Ovary (tissue), 9 donors: ENCODE results near the gene FAT1. TPM values are rescaled to one million over a fixed set of nuclear protein-coding genes. Genes with fewer than 3 reads are reported as not detected.
"Not testable (repeated sequence)": the region's sequence is repeated elsewhere in the genome, so short reads cannot be mapped to it uniquely, and the experiment has no call there.

Experiments
- DNase-seq, 5 donors: peaks; one replicate each; pipeline ENCODE4 v3.0.0-alpha.2; 2019 to 2020
- H3K27ac ChIP-seq, 2 donors: fragments of 200-600 bp; one replicate each; pipeline versions ENCODE4 v1.5.1 to v1.8.0; 2019 to 2022
- H3K27me3 ChIP-seq: fragments of 200-600 bp; one replicate; pipeline ENCODE4 v1.8.0; 2022
- H3K36me3 ChIP-seq: fragments of 200-600 bp; sonication (generic); one replicate; pipeline ENCODE4 v1.5.1; 2019
- H3K4me1 ChIP-seq: one replicate; pipeline ENCODE4 v1.8.1; 2013; ENCODE audit warnings: mild to moderate bottlenecking, moderate library complexity; ENCODE audit not compliant: insufficient read depth
- H3K4me3 ChIP-seq: fragments of 200-600 bp; sonication (generic); one replicate; pipeline ENCODE4 v1.5.1; 2017
- H3K9me3 ChIP-seq, 2 donors: fragments of 200-600 bp in 1 of 2; sonication (generic) in 1 of 2; one replicate each; pipeline versions ENCODE4 v1.5.1 to v1.8.1; 2013 to 2019; ENCODE audit warnings: mild to moderate bottlenecking in 1 of 2, moderate library complexity in 1 of 2
- CTCF ChIP-seq, 3 donors: fragments of 450-650 bp in 2 of 3; fragments of 200-600 bp in 1 of 3; IDR thresholded peaks; one replicate each; pipeline versions ENCODE4 v1.5.1 to v1.8.0; 2016 to 2022; ENCODE audit warnings: antibody characterized with exemption in 3 of 3, mild to moderate bottlenecking in 1 of 3
- EP300 ChIP-seq: sonication (generic); formaldehyde crosslinking; IDR thresholded peaks from one replicate; pipeline ENCODE4 v1.6.1; 2017; ENCODE audit warnings: antibody characterized with exemption
- POLR2A ChIP-seq: fragments of 450-650 bp; IDR thresholded peaks from one replicate; pipeline ENCODE4 v1.6.1; 2017; ENCODE audit warnings: antibody characterized with exemption, mild to moderate bottlenecking, moderate library complexity
- WGBS, 3 donors: extraction: QIAGEN DNeasy Blood & Tissue Kit in 1 of 3; methylation state at CpG; one replicate each; pipeline versions ENCODE4 v1.1.5 to v1.1.7; 2013 to 2017; 5-methylcytosine and 5-hydroxymethylcytosine counted together
- intact Hi-C, 4 donors: fragments of 100-400 bp; cut with DNase I; formaldehyde crosslinking; loops; one replicate each; pipeline versions ENCODE4 v1.11.0 to v1.15.1; 2022 to 2023
- polyA plus RNA-seq, 2 donors: library from polyadenylated mRNA; stranded (reverse); fragments of 200-250 nt in 1 of 2; fragments of 350-450 nt in 1 of 2; fragmentation: Illumina TruSeq in 1 of 2; extraction: RNeasy Lipid Tissue Mini Kit (QIAGEN cat#74804) in 1 of 2; gene quantifications; one replicate each; pipeline ENCODE4 v1.2.3, GENCODE V29; 2013 to 2014
- total RNA-seq, 7 donors: library from RNA; depleted of rRNA in 2 of 7; stranded (reverse); fragments of >200 nt in 2 of 7; fragmentation: NEBNext Ultra II Directional in 3 of 7; extraction: Animal tissue kit (Norgen Biotek cat#: 25700) in 3 of 7; gene quantifications; one replicate each; pipeline versions ENCODE4 v1.1.0 to v1.2.4, GENCODE V29; 2016 to 2023
- donor health status: DM: no; HTN: no; CAD: no; lungs with moderate emphysema.
- donor health status: DM: no; HTN: no; CAD: no.
- donor health status: Bipolar disorder and iron deficiency.
- donor health status: DM: yes; HTN: yes; CAD: no.
- donor health status: DM: no; HTN: no; CAD: no.
- donor health status: DM: yes; HTN: yes; CAD: no.

FAT1 gene
- total and polyA plus RNA-seq, 9 donors, result 20.5 to 78.6 (median 46.6) TPM

GRCh38 chr4:186764457-186764856 is 40.8 kb upstream of the FAT1 start:
- no peaks in the 10 kb centered on the region for H3K36me3 ChIP-seq
- no peaks in the 10 kb centered on the region for H3K27me3 ChIP-seq
- no peaks in the 10 kb centered on the region for H3K4me1 ChIP-seq
- H3K27ac ChIP-seq, result no peak overlapping the region
- intact Hi-C loops, result no loop called here
- no peak for DNase-seq
- no peak overlapping the region for H3K4me3 ChIP-seq
- WGBS, 3 donors, result 70 to 80% (median 70%) methylated on average over 4 of the region's 4 CpGs
- TF ChIP-seq CTCF (IDR thresholded peaks at IDR 0.05) (no peak), POLR2A (no peak), EP300 (no peak)
- no peaks in the 10 kb centered on the region for H3K9me3 ChIP-seq

GRCh38 chr4:186762865-186763264 is 39.2 kb upstream of the FAT1 start:
- Histone ChIP-seq H3K27ac (no peak overlapping the region), H3K4me3 (no peak overlapping the region), H3K36me3 (no peaks in the 10 kb centered on the region), H3K27me3 (no peaks in the 10 kb centered on the region), H3K9me3 (no peaks in the 10 kb centered on the region), H3K4me1 (no peaks in the 10 kb centered on the region)
- intact Hi-C loops, result no loop called here
- TF ChIP-seq EP300 (no peak), CTCF (IDR thresholded peaks at IDR 0.05) (no peak), POLR2A (no peak)
- WGBS, 3 donors, result 81 to 86% (median 83%) methylated on average over 4 of the region's 4 CpGs
- no peak for DNase-seq

GRCh38 chr4:186762361-186762760 is 38.7 kb upstream of the FAT1 start:
- no peak overlapping the region for H3K4me3 ChIP-seq
- no peaks in the 10 kb centered on the region for H3K36me3 ChIP-seq
- no peak for TF ChIP-seq POLR2A
- no peak for TF ChIP-seq EP300
- TF ChIP-seq CTCF (IDR thresholded peaks at IDR 0.05), result no peak
- no peak for DNase-seq
- no peaks in the 10 kb centered on the region for H3K9me3 ChIP-seq
- intact Hi-C loops, result no loop called here
- 78 to 90% (median 85%) methylated on average over 2 of the region's 2 CpGs for WGBS, 3 donors
- H3K27me3 ChIP-seq, result no peaks in the 10 kb centered on the region
- H3K27ac ChIP-seq, result no peak overlapping the region
- no peaks in the 10 kb centered on the region for H3K4me1 ChIP-seq

- intact Hi-C loops, H3K9me3 ChIP-seq, H3K27ac ChIP-seq, H3K4me3 ChIP-seq, H3K4me1 ChIP-seq, H3K36me3 ChIP-seq, DNase-seq, H3K27me3 ChIP-seq: not testable (repeated sequence)
- WGBS, 3 donors, result 88 to 96% (median 95%) methylated on average over 2 of the region's 2 CpGs
Measured at GRCh38 chr4:186761956-186762355, 38.3 kb upstream of the FAT1 start.

DNA sequence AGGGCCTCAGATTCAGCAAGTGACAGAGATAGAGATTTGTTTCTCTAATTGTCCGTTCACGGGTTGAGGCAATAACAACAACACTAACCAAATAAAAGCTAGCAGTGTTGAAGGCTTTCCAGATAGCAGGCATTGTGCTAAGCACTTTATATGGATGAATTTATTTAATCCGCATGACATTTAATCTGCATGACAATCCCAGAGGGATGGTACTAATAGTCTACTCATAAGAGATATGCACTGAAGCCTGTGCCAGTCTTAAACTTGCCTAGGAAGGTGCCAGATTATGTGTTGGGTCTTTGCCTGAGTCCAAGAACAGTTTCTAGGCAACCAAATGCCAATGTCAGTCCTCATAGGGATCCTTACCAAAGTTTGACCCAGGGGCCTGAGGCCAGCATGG is 37.7 kb upstream of the FAT1 start:
- Histone ChIP-seq H3K27me3 (no peaks in the 10 kb centered on the region), H3K4me3 (no peak overlapping the region), H3K4me1 (no peaks in the 10 kb centered on the region), H3K36me3 (no peaks in the 10 kb centered on the region), H3K27ac (no peak overlapping the region), H3K9me3 (no peaks in the 10 kb centered on the region)
- DNase-seq, result no peak
- intact Hi-C loops, result no loop called here
- WGBS, 3 donors, result 93 to 96% (median 95%) methylated on average over 3 of the region's 3 CpGs
- TF ChIP-seq EP300 (no peak), CTCF (IDR thresholded peaks at IDR 0.05) (no peak), POLR2A (no peak)
